Activated T-helper 2 cell treated with anti-CD3 and anti-CD28 coated beads, Interferon-gamma antibody, Interleukin-2, Interleukin-4, amounts not matched to agents 10 μg/mL and 5 μg/mL and 100 μg/mL, durations not matched to agents 14 hours and 24 hours and 36 hours (primary cell): ENCODE results near the gene SERPINB5. TPM values are rescaled to one million over a fixed set of nuclear protein-coding genes. Genes with fewer than 3 reads are reported as not detected.

Experiments
- DNase-seq: peaks from one replicate; pipeline ENCODE4 v3.0.0; 2021; ENCODE audit warnings: low spot score
- H3K27ac Mint-ChIP-seq: one replicate; pipeline ENCODE4 v1.8.0; 2021; ENCODE audit warnings: mixed read lengths
- H3K27me3 Mint-ChIP-seq: one replicate; pipeline ENCODE4 v1.8.0; 2021; ENCODE audit warnings: low read depth, mixed read lengths
- H3K36me3 Mint-ChIP-seq: one replicate; pipeline ENCODE4 v1.8.0; 2021; ENCODE audit warnings: low read depth, mixed read lengths
- H3K4me1 Mint-ChIP-seq: one replicate; pipeline ENCODE4 v1.8.0; 2021; ENCODE audit warnings: low read depth, mixed read lengths
- H3K4me3 Mint-ChIP-seq: one replicate; pipeline ENCODE4 v1.8.0; 2021; ENCODE audit warnings: low read depth, mild to moderate bottlenecking, moderate library complexity, mixed read lengths
- H3K9me3 Mint-ChIP-seq: one replicate; pipeline ENCODE4 v1.8.0; 2021; ENCODE audit warnings: mixed read lengths
- intact Hi-C: fragments of 100-400 bp; cut with micrococcal nuclease; formaldehyde crosslinking; loops from one replicate; pipeline ENCODE4 v1.15.1; 2023
- total RNA-seq: library from RNA; stranded (reverse); gene quantifications from 2 replicates; pipeline ENCODE4 v1.2.3, GENCODE V29; 2022

Gene SERPINB5
- total RNA-seq, 1 donor from 2014 or later = not detected

DNA sequence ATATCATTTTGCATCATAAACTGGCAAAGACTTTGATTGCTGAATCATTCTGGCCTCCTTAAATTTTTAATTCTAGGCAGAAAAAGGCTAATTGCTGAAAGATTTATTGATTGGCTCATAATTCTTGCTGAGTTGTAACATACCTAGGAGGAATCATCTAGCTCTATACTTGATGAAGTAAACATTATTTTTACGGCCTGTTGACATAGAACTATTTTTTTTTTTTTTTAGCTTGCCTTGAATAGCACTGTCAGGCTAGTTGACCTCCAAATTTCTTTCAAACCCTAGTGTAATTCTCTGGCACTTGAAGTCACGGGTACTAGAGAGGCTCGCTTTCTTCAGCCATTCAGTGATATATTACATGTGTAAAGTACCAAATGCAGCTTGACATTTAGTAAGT lies 68.2 kb downstream of the SERPINB5 start:
- peaks cover 30% of the 10 kb centered on the region for H3K27me3 Mint-ChIP-seq
- no peaks in the 10 kb centered on the region for H3K9me3 Mint-ChIP-seq
- intact Hi-C loops = no loop called here
- H3K36me3 Mint-ChIP-seq = no peaks in the 10 kb centered on the region
- H3K4me1 Mint-ChIP-seq = no peaks in the 10 kb centered on the region
- no peak overlapping the region for H3K27ac Mint-ChIP-seq
- H3K4me3 Mint-ChIP-seq = no peak overlapping the region
- DNase-seq = no peak

DNA sequence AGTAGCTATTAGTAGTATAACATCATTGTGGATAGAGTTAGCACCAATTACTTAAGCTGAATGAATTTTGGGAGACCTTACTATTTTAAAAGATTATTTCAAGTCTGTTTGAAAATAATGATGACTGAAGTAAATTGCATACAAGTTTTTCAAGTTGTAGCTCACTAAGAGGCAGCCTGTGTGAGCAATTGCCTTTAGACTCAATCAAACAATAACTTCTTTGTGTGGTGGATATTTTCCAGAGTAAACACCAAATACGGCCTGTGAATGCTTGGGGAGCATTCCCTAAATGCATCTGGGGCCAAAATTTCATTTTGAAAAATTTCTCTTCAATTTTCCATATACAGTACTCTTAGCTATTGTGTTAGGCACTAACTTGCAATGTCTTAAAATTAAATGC lies 73.3 kb downstream of the SERPINB5 start:
- Mint-ChIP-seq H3K9me3 (no peaks in the 10 kb centered on the region), H3K36me3 (no peaks in the 10 kb centered on the region), H3K27me3 (peaks cover 20% of the 10 kb centered on the region), H3K4me1 (no peaks in the 10 kb centered on the region), H3K4me3 (no peak overlapping the region), H3K27ac (no peak overlapping the region)
- intact Hi-C loops = no loop called here
- no peak for DNase-seq

- H3K27ac Mint-ChIP-seq = no peak overlapping the region
- no peaks in the 10 kb centered on the region for H3K36me3 Mint-ChIP-seq
- no peaks in the 10 kb centered on the region for H3K4me1 Mint-ChIP-seq
- no peaks in the 10 kb centered on the region for H3K9me3 Mint-ChIP-seq
- H3K4me3 Mint-ChIP-seq = no peak overlapping the region
- H3K27me3 Mint-ChIP-seq = peaks cover 15% of the 10 kb centered on the region
- intact Hi-C loops = no loop called here
- no peak for DNase-seq
Measured at GRCh38 chr18:63551769-63552168, 75.0 kb downstream of the SERPINB5 start.

DNA sequence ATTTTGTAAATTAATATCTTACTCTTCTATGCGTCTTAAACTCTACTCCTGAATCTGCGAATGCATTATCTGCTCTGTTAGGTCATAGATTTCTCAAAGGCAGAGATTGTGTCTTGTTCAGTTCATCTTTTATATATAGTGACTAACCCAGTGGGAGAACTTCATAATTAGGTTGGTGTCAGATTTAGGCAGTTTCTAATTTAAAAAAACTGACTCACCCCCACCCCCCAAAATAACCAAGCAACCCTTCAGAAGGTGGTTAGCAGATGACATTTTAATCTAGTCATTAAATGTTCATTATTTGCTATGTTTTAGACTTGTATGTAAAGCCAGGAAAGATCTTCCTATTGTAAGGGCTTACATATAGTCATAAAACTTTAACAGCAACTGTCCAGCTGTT lies 75.8 kb downstream of the SERPINB5 start:
- intact Hi-C loops = no loop called here
- Mint-ChIP-seq H3K27me3 (peaks cover 13% of the 10 kb centered on the region), H3K9me3 (no peaks in the 10 kb centered on the region), H3K4me3 (no peak overlapping the region), H3K4me1 (no peaks in the 10 kb centered on the region), H3K36me3 (no peaks in the 10 kb centered on the region), H3K27ac (no peak overlapping the region)
- no peak for DNase-seq

DNA sequence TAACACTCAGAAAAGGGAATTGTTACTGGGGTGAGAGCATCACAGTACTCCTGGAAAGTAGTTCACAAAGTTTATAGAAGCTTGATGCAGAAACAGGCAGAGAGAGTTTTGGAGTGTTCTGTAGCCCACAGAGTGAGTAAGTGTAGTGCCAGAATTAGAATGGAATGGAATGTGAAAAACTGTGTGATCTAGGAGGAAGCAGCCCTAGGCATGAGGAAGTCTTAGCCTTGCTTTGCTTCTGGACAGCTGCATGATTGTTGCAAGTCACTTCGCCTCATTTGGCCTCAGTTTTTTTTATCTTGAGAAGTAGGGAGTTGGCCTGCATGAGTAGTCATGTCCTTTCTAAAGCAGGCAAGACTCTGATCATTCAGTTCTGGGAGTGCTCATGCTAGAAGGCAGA lies 76.3 kb downstream of the SERPINB5 start:
- Mint-ChIP-seq H3K27me3 (peaks cover 10% of the 10 kb centered on the region), H3K4me3 (no peak overlapping the region), H3K4me1 (no peaks in the 10 kb centered on the region), H3K27ac (no peak overlapping the region), H3K36me3 (no peaks in the 10 kb centered on the region), H3K9me3 (no peaks in the 10 kb centered on the region)
- intact Hi-C loops = no loop called here
- DNase-seq = no peak

Other genes starting within 250 kb of the SERPINB5 start
- 76.1 and 79.0 TPM in 2 replicates for gene BCL2, start 157.2 kb upstream of the SERPINB5 start, total RNA-seq
- 73.3 and 76.1 TPM in 2 replicates for gene KDSR, start 109.8 kb upstream of the SERPINB5 start, total RNA-seq
- 53.8 and 56.1 TPM in 2 replicates for gene VPS4B, start 54.5 kb upstream of the SERPINB5 start, total RNA-seq
- not detected in 2 replicates for gene SERPINB12, start 65.4 kb downstream of the SERPINB5 start, total RNA-seq
- not detected in 2 replicates for gene SERPINB13, start 110.4 kb downstream of the SERPINB5 start, total RNA-seq
- gene SERPINB4, start 167.3 kb downstream of the SERPINB5 start, total RNA-seq = not detected in 2 replicates
- not detected in 2 replicates for gene SERPINB3, start 184.9 kb downstream of the SERPINB5 start, total RNA-seq
- not detected in 2 replicates for gene SERPINB11, start 226.0 kb downstream of the SERPINB5 start, total RNA-seq